ENCODE results near the gene CLIC6.
"Not testable (repeated sequence)": the region's sequence is repeated elsewhere in the genome, so short reads cannot be mapped to it uniquely, and the experiment has no call there.

Gene CLIC6

GRCh38 chr21:34653522-34653921 is 15.3 kb upstream of the CLIC6 start:
- DNase-seq = no peak

GRCh38 chr21:34661848-34662247 is 6.9 kb upstream of the CLIC6 start:
- no peak for DNase-seq

- no peak for DNase-seq
Measured at GRCh38 chr21:34667761-34668160, 1.0 kb upstream of the CLIC6 start.

GRCh38 chr21:34669149-34669879 is 520 bp downstream of the CLIC6 start:
- peak; percentile 63 for DNase-seq

- DNase-seq = not testable (repeated sequence)
Measured at GRCh38 chr21:34669880-34670219, 1.1 kb downstream of the CLIC6 start.

- DNase-seq = peak; percentile 69
Measured at GRCh38 chr21:34670220-34670961, 1.6 kb downstream of the CLIC6 start.

- DNase-seq = no peak
Measured at GRCh38 chr21:34670962-34671348, 2.2 kb downstream of the CLIC6 start.

- DNase-seq = no peak
Measured at GRCh38 chr21:34671462-34671861, 2.7 kb downstream of the CLIC6 start.

GRCh38 chr21:34671891-34672290 is 3.1 kb downstream of the CLIC6 start:
- no peak for DNase-seq

GRCh38 chr21:34673006-34673405 is 4.2 kb downstream of the CLIC6 start:
- no peak for DNase-seq

GRCh38 chr21:34674468-34674867 is 5.7 kb downstream of the CLIC6 start:
- no peak for DNase-seq

GRCh38 chr21:34675871-34676270 is 7.1 kb downstream of the CLIC6 start:
- no peak for DNase-seq

GRCh38 chr21:34679051-34679450 is 10.3 kb downstream of the CLIC6 start:
- no peak for DNase-seq

GRCh38 chr21:34684174-34684876 is 15.5 kb downstream of the CLIC6 start:
- DNase-seq = no peak

GRCh38 chr21:34687065-34687464 is 18.3 kb downstream of the CLIC6 start:
- DNase-seq = no peak

- no peak for DNase-seq
Measured at GRCh38 chr21:34687745-34688144, 19.0 kb downstream of the CLIC6 start.

- no peak for DNase-seq
Measured at GRCh38 chr21:34688145-34688544, 19.4 kb downstream of the CLIC6 start.

GRCh38 chr21:34688715-34689114 is 19.9 kb downstream of the CLIC6 start:
- DNase-seq = no peak

GRCh38 chr21:34690041-34690792 is 21.4 kb downstream of the CLIC6 start:
- no peak for DNase-seq

GRCh38 chr21:34690793-34691175 is 22.0 kb downstream of the CLIC6 start:
- DNase-seq = no peak

- no peak for DNase-seq
Measured at GRCh38 chr21:34691390-34692032, 22.7 kb downstream of the CLIC6 start.

GRCh38 chr21:34692458-34693020 is 23.7 kb downstream of the CLIC6 start:
- no peak for DNase-seq

All from right kidney (tissue), 1 donor.